Hepatic stellate cell (primary cell): ENCODE data around the gene GRIPAP1.

Source experiments
- DNase-seq: peaks from one replicate; pipeline ENCODE4 v3.0.0; 2011; ENCODE audit warnings: low spot score

Gene GRIPAP1

DNA sequence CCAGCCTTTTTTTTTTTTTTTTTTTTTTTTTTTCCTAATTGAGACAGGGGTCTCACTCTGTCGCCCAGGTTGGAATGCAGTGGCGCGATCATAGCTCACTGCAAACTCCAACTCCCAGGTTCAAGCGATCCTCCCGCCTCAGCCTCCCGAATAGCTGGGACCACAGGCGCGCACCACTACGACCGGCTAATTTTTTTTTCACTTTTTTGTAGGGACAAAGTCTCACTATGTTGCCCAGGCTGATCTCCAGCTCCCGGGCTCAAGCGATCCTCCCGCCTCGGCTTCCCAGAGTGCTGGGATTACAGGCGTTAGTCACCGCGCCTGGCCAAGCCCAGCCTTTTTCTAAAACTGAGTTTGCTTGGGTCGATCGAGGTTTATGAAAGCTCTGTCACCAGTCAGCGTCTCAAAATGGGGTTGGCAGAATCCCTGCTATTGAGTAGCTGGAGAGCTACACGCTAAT, 43.4 kb downstream of the GRIPAP1 start:
- DNase-seq = peak; percentile 53

DNA sequence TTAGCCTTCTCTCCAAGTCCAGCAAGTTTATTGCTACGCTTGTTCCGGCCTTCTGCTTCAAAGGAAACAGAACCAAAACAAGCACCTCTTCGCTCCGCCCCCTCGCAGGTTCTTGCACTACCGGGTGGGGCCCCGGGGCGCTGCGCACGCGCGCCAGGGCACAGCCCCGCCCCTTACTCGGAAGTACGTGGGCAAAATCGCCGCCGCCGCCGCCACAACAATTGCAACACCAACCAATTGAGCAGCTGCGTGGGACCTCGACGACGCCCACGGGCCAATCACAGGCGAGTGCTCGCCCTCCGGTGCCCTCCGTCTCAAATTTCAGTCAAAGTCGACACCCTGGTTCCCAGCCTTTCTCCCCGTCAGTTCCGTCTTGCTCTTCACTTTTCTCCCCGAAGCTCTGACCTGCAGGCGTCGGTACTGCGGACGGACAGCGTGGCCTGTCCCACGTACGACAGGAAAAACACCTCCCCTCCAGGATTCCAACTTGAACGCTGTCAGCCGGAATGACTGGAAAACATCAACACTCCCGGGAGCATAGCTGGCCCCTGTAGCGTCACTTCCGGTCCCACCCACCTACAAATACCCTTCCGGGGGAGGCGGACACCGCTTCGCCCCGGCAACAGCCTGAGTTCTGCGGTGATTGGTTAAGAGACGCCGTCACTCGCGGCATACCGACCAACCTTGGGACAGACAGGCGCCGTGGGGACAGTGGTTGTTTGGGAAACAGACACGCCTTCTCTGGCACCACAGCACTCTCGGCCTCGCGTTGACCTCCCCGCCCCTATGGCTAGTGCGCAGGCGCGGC, 44.0 kb downstream of the GRIPAP1 start:
- peak; percentile 95 for DNase-seq

DNA sequence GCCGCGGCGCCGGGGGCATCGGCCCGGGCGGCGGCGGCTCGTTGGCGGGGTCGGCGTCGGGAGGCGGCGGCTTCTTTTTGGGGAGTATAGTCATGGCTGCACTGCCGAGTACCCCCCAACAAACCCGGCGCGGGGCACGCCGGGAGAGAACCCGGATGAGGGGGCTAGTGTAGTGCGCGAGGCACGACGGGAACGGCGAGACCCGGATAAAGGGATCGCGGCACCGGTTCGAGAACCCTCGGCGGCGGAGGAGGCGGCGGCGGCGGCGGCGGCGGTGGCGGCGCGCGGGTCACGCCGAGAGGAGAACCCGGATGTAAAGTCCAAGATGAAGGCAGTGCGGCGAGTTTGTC, 44.6 kb downstream of the GRIPAP1 start, which contains the start of gene OTUD5:
Gene OTUD5, minus strand, starts transcription at position 131 of the 350 bp plus-strand sequence. Its CDS starts 37 bp downstream, at position 94.
- peak; percentile 47 for DNase-seq

DNA sequence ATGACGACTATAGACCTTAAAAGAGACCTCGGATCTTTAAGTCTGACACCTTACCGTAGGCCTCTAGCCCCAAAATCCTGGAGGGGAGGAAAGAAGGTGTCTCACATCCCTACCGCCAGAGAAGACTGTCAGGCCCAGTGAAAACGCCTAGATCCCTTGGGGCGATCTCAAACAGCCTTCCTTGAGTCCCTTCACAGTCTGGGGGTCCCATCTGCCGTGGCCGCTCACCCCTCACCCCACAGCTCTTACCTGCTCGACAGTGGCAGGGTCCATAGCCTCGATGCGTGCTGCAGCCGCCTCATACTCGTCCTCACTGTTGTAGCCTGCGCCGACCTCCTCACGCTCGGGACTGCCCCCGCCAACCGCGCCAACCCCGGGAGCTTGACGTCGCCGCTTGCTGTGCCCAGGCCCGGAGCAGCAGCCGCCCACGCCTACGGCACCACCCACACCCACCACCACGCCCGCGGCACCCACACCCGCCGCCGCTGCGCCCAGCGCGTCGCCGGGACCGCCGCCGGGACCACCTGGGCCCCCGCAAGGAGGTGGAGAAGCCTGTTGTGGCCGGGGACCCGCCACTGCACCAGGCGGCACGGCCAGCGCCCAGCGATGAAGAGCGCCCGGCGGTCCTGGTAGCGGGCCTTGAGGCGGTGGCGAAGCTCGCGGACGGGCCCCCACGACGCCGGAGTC, 45.2 kb downstream of the GRIPAP1 start:
- no peak for DNase-seq

DNA sequence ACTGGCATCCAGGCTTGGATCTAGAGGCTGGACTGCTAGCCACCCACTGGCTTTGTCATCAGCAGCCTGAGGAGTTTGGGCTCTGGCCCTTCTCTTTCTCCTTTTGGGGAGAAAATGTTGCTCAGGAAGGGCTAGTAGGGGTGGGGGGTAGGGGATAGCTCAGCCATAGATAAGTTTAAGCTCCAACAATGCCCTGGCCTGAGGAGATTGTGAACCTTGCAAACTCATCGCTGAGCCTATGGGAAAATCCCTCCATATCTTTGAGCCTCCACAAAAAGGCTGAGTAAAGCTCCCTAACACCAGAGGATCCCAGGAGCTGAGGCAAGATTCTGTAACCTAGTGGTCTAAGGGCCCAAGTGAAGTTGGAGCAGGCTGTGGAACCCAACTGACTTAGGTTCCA, 53.5 kb downstream of the GRIPAP1 start:
- no peak for DNase-seq

DNA sequence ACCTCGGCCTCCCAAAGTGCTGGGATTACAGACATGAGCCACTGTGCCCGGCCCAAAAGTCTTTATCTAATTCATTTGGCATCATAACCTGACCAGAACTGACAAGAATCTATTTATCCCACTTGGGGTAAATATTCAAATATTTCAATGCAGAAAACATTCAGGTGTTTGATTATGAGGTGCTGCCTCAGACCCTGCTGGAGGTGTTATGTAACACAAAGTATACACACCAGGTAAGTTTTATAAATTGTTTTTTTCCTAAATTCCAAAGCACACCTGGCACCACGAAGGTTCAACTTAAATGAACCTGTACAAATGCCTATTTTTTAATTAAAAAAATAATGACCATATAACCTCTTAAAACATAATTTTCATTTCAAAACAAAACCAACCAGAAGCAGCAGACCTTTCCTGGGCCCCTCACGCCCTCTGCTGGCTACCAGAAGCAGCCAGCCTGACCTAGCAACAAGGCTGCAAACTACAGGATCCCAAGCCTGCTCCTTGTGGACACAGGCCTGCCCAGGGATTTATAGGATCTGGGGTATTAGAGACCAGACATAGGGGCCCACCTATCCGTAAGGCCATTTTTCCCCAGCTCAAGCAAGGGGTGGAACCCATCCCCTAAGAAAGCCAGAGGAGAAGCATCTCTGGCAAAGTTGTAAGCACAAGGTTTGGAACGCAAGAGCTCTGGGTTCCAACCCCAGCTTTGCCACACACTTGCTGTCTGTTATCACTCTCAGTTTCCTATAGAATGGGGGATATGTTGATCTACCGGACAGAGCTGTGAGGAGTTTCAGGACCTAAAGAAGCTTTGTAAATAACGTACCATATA, 56.3 kb downstream of the GRIPAP1 start:
- DNase-seq = peak; percentile 71

DNA sequence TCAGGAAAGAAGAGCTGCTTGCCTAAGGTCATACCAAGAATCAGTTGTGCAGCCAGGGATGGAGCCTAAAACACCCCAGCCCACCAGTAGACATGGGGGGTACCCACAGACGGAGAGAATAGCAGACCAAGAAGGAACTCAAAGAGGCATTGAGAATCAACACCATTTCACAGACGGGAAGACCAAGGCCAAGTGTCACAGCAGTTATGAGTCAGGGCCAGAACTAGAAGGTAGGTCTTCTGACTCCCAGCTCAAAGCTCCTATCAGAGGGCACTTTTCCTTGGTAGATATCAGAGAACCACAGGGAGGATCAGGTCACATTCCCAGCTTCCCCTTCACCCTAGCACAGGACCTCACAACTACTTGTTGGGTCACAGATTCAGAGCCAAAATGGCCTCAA, 59.2 kb downstream of the GRIPAP1 start:
- DNase-seq = no peak

DNA sequence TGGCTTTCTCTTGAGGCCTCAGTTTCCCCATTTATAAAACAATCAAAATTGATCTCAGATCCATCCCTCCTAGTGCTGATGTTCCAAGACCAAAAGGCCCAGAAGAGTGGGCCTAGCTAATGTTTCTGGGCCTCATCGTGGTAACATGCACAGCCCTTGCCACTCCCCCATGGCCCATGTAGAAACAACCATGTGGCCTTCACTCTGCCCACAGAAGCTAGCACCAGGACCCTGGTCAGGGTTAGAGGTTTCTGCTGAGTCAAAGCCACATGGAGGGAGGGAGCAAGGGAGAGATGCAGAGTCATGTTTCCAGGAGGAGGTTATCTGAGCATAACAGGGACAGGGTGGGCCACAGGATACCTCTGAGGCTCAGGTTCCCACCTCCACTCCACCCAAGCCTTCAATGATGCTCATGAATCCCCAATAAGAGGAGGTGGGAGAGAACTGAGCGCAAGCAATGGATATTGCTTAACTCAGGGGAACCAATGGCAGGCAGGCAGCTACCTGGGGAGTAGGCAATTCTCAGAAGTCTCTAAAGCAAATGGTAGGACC, 61.6 kb downstream of the GRIPAP1 start:
- DNase-seq = no peak

DNA sequence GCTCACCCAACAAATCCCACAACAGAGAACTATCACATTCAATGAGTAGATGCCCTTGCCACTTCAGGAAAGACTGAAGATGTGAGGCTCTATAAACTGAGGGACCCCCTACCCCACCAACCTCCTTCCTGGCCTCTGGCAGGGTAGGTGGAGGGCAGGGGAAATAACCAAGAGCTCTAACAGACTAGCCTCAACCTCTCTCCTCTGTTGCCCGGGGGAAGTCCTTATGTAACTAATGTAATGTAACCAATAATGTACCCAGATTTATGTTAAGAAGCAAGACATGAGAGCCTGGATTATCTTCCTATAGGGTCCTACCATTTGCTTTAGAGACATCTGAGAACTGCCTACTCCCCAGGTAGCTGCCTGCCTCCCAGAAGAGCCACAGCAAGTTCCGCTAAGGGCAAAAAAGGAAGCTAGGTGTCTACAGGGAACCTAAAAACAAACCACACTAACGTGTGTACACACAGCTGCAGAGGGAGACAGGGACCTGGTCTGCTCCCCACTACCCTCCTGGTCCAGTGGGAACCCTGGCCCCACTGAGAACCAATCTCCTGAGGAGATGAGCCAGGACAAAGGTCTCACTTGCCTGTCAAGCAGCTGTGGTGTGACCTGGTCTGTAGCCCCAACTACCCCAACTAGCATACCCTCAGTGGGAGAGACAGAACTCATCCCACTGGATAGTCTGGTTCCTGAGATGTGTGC, 62.4 kb downstream of the GRIPAP1 start:
- no peak for DNase-seq

DNA sequence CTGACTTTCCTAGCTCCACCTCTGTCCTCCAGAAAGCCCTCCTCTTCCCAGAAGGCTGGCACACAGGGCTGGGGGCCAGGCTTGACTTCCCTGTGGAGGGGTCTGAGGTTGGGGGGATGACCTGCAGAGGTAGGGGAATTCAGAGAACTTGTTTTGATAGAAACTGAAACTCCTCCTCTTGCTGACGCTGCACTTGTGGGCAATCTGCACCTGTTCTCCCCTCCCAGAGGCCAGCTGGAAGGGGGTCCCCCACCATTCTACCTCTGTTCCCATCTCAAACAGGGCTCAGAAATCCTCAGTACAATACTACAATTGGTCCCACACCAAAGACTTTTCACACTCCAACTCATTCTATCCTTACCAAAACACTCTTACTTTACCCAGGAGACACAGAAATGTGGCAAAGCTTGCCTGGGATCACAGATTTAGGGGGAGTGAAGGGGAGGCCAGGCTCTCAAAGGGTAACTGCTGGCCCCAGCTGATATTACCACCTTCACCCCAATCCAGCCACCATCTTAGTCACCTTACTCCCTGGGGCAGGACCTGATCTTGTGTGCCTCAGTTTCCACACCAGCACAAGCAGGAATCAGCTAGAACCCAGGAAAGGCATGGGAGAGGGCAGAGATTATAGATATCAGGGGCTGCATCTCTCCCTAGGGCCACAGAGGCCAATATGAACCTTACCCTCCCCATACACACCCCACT, 63.2 kb downstream of the GRIPAP1 start:
- DNase-seq = no peak

DNA sequence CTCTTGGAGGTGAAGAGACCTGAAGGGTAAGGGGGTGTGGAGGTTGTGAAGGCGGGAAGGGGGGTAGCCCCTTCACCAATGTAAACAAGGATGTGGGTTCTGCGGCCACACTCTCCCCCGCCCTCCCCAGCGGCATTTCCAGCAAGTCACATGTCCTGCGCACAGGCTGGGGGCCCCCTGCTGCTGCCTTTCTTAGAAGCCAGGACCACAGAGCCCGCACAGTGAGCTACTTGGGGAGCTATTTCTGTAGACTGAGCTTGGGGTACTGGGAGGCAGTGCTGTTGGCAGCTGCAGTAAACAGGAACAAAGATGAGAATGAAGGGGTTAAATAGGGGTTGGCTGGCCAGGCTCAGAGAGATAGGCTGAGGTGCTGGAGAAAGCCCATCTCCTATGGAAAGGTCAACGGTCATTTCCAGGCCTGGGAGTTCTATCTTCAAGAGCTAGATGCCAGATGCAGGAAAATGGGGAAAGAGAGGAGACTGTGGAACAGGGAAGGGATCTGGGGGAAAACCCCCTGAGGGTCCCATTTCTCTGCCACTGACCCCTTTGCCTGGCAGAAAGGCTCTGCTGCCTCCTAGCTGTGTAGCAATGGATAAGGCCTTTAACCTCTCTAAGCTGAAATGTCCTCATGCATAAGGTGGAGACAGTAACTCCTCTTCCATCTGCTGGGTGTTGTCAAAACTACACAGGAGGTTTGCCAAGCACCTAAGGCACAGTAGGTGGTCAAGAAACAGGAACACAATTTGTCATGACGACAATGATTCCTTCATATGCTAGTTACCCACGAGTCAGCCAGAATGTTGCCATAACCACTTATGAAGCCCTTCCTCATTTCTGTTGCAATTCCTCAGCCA, 64.8 kb downstream of the GRIPAP1 start:
- DNase-seq = no peak

DNA sequence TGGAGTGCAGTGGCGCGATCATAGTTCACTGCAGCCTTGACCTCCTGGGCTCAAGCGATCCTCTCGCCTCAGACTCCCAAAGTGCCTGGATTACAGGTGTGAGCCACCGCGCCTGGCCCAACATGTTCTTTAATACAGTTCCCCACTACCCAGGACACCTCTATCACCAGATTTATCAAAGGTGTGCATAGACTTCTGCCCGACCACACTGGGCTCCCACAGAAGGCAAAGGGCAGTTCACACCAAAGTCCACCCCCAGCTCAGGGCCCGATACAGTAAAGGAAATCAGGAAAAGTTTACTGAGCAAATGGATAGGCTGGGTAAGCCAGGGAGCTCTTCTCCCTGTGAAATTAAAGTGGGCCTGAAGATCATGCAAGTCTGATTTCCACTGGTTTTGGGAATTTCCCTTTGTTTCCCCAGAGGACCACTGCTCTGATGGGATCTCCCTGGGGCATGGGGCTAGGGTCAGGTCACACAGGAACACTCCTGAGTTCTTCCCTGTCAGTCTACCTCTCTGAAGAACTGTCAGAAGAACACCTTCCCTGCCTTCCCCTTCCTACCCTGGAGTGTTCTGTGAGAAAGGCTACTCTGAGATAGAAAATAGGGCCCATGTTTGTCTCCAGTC, 65.5 kb downstream of the GRIPAP1 start:
- no peak for DNase-seq

DNA sequence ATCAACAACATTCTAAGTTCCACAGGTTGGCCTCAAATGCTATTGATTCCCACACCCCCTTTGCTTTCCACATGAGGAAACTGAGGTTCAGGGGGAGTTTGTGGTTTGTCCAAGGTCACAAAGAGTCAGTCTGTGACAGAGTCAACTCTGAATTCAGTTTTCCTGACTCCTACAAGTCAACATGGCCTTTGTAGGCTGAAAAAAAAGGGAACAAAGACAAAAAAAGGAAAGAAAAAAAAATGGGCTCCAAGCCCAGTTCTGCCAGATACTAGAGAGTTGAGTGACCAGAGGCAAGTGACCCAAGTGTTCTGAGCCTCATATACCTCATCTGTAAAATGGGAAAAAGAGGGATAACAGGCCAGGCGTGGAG, 66.8 kb downstream of the GRIPAP1 start:
- DNase-seq = no peak

DNA sequence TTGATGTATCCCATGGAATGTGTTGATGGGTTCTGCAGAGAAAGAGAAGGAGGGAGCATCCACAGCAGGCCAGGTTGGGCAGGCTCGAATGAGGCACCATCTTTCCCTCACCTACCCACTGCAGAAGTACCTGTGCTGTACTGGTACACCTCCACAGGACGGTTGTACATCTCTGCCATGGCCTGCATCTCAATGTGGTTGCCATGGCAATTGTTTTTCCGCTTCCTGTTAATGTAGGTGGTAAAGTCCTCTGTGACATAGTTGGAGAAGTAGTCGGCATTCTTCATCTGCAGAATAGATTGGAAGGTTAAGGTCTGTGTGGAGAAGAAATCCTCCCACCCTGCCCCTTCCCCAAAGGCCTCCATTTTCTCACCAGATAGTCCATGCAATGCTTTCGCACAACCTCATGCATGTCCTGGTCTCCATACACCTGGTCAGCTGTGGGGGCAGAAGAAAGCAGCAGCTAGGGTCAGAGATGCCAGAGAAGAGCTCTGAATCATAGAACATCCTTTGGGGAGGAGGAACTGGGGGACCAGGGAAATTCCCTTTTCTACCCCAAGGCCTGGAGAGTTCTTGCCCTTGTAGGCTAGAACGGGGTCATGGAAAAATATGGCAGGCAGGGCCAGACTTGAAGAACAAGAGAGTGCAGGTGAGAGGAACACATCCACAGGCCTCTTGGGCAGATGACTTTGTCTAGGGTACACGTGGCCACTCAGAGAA, 67.3 kb downstream of the GRIPAP1 start:
- no peak for DNase-seq

DNA sequence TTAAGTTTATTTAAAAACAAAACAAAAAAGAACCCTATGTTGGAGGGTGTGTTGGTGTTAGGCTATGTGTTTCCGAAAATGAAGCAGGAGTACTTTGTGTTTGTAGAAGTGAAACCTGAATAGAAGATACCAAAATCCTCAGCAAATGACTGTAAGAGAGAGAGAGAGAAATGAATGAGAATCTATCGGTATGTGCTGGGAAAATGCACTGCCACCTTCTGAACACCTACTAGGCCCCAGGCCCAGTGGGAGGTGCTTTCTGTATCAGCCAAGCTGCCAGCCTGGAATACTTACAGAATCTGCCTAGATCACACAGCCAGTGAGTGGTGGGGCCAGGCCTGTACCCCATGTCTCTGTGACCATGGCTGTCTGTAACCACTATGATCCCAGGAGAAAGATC, 68.3 kb downstream of the GRIPAP1 start:
- DNase-seq = no peak

DNA sequence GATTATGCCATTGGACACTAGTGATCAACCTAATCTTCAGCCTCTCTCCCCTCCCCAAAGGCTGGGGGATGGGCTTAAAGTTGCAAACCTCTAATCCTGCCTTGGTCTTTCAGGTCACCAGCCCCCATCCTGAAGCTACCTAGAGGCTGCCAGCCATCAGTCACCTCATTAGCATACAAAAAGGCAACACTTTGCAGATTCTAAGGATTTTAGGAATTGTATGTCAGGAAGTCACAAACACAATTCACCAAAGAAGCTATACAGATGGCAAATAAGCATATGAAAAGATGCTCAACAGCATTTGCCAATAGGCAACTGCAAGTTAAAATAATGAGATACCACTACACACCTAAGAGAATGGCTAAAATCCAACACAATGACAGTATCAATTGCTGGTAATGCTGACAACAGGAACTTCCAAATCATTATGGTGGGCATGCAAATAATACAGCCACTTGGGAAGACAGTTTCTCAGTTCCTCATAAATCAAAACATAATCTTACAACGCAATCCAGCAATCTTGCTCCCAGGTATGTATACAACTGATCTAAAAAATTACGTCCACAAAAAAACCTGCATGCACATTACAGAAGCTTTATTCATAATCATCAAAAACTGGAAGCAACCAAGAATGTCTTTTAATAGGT, 74.2 kb downstream of the GRIPAP1 start:
- no peak for DNase-seq

DNA sequence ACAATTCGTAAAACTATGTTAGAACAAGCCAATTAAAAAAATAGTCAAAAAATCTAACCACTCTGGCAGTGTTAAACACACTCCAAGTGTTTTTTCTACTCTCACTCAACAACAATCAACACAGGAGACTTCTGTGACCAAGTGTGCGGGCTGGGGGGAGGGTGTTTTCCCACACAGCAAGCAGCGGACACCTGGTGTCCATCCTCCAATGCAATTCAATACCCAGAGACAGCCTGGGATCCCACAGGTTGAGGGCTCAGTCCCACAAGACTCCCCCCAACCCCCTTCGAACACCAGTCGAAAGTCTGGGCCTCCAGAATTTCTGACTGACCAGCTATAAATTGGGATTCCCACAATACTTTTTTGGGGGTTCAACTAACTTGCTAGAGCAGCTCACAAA, 74.9 kb downstream of the GRIPAP1 start:
- DNase-seq = no peak

DNA sequence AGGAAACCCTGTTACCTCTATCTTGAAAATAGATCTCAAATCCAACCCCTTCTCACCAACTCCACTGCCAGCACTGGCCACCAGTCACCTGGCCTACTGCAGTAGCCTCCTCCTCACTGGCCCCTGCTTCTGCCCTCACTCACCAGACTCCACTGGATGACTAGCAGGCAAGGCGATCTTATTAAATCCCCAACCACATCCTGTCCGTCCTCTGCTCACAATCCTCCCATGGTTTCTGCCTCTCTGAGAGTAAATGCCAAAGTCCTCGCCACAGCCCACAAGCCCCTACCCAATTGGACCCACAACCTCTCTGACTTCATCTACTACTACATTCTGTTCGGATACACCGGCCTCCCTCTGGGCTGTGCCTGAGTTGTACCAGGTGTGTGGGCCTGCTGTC, 77.8 kb downstream of the GRIPAP1 start:
- DNase-seq = no peak

DNA sequence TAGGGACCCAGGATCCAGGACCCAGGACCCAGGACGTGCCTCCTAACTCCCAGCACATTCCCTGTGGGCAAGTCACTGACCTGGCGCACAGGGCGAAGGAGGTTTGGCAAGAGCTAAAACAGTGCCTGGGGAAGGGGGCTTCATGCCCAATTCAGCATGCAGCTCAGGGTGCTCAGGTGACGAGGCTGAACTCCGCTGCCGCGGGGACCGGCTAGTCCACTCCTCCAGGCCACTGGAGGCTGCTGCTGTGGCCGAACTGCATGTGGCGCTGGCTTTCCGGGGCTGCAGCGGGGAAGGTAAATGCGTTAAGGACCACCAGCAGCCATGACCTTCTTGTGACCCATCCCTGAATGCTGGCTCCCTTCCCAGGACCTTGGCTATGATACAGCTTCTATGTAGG, 78.3 kb downstream of the GRIPAP1 start:
- no peak for DNase-seq
